CD4-positive, alpha-beta T cell treated with Interferon gamma for 1 hour (primary cell): ENCODE results near the gene CDK7.
"Not testable (repeated sequence)": the region's sequence is repeated elsewhere in the genome, so short reads cannot be mapped to it uniquely, and the experiment has no call there.

Experiments used
- DNase-seq: peaks from one replicate; pipeline ENCODE4 v3.0.0-alpha.2; 2020

Gene CDK7

DNA sequence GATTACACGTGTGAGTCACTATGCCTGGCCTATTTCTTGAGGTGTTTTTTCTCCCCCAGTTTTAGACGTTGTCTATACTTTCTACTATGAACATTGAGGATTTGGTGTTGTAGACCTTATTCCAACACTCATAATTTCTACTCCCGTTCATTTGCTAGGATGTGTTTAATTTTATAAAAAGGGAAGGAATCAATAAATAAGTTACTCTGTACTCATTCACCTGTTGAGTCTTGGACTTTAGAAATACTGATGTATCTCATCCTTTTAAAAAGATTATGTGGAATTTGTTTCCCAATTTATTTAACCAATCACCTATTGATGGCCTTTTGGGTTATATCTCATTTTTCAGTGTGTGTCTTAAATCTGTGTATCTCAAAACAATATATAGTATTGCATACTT, 3.2 kb downstream of the CDK7 start:
- no peak for DNase-seq

DNA sequence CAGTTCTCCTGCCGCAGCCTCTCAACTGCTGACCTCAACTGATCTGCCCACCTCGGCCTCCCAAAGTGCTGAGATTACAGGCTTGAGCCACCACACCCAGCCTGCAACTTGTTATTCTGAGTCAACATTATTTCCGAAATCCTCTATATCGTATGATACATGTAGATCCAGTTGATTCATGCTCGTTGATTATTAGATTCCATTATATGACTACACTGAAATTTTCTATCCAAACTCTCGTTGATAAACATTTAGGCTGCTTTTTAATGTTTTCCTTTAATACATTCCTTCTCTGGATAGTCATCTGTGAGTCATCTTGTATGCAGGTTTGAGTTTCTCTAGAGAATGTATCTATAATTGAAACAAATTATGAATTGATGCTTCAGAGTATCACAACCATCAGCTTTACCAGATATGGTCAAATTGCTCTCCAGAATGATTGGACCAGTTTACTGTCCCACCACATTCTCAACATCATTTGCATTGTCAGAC, 4.1 kb downstream of the CDK7 start:
- no peak for DNase-seq

DNA sequence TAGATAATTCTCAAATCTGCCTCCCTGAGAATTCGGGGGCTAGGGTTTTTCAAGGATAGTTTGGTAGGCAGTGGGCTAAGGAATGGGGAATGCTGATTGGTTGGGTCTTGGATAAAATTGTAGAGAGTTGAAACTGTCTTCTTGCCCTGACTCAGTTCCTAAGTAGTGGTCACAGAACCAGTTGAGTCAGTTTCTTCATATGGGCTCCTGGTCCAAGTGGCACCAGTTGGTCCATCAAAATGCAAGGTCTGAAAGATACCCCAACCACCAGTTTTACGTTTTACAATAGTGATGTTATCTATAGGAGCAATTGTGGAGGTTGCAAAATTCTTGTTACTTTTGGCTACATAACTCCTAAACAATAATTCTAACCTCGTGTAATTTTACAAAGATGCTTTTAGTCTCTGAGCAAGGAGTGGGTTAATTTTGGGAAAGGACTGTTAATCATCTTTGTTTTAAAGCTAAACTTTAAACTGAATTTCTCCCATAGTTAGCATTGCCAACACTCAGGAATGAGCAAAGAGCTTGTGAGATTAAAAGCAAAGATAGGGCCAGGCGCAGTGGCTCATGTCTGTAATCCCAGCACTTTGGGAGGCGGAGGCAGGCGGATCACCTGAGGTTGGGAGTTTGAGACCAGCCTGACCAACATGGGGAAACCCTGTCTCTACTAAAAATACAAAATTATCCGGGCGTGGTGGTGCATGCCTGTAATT, 7.7 kb downstream of the CDK7 start:
- DNase-seq: no peak

DNA sequence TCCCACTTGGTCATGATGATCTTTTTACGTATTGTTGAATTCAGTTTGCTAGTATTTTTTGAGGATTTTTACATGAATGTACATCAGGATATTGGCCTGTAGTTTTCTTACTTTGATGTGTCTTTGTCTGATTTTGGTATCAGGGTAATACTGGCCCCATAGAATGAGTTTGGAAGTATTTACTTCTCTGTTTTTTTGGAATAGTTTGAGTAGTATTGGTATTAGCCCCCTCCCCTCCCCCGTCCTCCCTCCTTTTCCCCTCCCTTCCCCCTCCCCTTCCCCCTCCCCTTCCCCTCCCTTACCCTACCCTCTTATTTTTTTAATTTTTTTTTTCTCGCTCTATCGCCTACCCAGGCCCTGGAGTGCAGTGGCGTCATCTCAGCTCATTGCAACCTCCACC, 10.3 kb downstream of the CDK7 start:
- DNase-seq: no peak

DNA sequence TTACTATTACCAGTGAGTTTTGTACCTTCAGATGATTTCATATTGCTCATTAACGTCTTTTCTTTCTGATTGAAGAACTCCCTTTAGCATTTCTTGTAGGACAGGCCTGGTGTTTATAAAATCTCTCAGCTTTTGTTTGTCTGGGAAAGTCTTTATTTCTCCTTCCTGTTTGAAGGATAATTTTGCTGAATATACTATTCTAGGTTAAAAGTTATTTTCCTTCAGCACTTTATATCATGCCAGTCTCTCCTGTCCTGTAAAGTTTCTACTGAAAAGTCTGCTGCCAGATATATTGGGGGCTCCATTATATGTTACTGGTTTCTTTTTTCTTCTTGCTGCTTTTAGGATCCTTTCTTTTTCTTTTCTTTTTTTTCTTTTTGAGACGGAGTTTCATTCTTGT, 13.3 kb downstream of the CDK7 start:
- DNase-seq: no peak

DNA sequence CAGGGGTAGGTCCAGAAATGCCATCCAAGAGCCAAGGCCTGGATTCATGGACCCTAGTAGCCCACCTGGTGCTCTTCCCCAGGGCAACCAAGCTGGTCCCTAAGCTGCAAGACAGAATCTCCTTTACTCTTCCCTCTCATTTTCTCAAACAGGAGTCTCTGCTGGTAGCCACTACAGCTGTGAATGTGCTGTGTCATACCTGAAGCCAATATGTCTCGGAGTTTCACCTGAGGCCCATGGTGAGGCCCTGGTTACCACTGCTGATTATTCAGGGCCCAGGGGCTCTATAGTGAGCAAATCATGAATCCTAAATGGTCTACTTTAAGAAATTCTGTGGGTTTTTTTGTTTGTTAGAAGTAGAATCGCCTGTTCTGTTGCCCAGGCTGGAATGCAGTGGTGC, 15.9 kb downstream of the CDK7 start:
- DNase-seq: no peak

DNA sequence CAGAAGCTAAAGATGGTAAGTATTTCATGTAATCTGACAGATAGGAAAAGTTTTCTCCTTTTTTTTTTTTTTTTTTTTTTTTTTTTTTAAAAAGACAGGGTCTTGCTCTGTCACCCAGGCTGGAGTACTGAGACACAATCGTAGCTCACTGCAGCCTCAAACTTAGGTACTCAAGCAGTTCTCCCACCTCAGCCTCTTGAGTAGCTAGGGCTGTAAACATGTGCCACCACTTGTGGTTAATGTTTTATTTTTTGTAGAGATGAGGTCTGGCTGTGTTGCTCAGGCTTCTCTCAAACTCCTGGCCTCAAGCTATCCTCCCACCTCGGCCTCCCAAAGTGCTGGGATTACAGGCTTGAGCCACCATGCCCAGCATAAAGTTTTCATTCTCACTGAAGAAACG, 17.8 kb downstream of the CDK7 start:
- no peak for DNase-seq

DNA sequence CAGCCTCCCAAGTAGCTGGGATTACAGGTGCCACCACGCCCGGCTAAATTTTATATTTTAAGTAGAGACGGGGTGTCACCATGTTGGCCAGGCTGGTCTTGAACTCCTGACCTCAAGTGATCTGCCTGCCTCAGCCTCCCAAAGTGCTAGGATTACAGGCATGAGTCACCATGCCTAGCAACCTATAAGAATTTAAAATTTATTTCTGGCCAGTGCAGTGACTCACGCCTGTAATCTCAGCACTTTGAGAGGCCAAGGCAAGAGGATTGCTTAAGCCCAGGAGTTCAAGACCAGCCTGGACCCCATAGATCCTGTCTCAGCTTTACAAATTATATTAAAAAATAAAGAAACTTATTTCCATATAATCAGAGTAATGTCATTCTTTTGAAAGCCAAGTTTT, 21.3 kb downstream of the CDK7 start:
- DNase-seq: not testable (repeated sequence)

DNA sequence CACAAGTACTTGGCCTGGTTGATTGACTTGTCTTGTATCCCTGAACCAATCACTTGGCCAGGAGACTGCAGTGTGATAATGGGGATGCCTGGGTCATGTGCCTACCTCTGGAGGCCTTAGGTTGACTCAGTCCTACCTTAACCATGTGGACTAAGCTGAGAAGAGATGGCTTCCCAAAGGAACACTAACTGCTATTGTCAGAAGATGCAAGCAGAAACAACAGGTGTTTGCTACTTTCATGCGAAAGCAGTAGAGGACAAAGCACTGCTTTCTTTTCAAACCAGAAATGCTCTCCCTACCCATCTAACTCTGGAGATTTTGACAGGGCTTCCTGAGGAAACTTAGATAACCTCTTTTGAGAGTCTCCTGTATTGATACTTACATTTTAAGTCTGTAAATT, 22.9 kb downstream of the CDK7 start:
- DNase-seq: no peak

DNA sequence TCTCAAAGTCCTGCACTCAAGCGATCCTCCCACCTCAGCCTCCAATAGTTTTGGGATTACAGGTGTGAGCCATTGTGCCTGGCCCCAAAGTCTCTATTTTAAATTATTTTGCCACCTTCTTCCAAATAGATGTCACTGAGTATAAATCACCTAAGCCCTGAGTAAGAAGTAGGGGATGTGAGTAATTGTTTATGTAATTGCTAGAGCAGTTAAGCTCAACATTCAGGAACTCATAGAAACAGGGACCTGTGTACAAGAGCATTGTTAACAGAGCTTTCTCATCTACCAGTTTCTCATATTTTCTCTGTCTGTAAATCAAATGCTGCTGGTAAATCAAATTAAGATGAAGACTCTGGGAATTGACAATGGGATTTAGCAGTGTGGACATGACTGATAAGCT, 26.3 kb downstream of the CDK7 start:
- no peak for DNase-seq

DNA sequence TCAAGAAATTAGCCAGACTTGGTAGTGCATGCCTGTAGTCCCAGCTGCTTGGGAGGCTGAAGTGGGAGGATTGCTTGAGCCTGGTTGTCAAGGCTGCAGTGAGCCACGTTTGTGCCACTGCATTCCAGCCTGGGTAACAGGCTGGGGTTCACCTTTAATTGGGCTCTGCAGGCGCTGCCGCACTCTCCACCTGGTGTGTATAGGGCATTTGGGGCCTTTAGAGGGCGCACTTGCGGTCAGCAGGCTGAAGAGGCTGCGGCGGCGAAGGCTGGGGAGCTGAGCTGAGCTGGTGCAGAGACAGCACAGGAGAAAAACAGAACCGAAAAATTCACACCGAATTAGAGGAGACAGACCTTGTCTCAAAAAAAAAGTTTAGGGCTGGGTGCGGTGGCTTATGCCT, 31.2 kb downstream of the CDK7 start:
- no peak for DNase-seq

DNA sequence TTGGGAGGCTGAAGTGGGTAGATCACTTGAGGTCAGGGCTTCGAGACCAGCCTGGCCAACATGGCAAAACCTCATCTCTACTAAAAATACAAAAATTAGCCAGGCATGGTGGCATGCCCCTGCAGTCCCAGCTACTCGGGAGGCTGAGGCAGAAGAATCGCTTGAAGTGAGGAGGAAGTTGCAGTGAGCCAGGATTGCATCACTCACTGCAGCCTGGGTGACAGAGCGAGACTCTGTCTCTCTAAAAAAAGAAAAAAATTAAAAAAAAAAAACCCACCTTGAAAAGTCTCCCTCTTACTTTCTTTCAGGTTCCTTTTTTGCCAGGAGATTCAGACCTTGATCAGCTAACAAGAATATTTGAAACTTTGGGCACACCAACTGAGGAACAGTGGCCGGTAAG, 34.2 kb downstream of the CDK7 start:
- DNase-seq: no peak

DNA sequence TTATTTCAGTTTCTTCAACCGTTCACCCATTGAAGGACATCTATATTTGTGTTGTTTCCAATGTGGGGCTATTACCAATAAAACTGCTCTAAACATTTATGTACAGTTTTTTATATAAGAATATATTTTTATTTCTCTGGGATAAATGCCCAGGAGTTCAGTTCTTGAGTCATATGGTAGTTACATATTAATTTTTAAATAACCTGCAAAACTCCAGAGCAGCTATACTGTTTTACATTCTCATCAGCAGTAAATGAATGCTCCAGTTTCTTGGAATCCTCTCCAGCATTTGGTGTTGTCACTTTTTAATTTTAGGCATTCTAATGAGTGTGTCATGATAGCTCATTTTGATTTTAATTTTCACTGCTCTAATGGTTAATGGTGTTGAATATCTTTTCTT, 36.2 kb downstream of the CDK7 start:
- no peak for DNase-seq

DNA sequence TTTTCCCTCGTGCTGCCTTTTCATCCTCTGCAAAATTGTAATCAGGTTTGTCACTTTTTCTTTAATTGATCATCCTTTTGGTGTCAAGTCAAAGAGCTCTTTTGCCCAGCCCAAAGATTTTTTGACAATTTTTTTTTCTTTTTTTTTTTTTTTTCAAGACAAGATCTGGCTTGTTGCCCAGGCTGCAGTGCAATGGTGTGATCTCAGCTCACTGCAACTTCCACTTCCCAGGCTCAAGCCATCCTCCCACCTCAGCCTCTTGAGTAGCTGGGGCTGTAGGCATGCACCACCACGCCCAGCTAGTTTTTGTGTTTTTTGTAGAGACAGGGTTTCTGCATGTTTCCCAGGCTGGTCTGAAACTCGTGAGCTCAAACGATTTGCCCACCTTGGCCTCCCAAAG, 36.7 kb downstream of the CDK7 start:
- no peak for DNase-seq

DNA sequence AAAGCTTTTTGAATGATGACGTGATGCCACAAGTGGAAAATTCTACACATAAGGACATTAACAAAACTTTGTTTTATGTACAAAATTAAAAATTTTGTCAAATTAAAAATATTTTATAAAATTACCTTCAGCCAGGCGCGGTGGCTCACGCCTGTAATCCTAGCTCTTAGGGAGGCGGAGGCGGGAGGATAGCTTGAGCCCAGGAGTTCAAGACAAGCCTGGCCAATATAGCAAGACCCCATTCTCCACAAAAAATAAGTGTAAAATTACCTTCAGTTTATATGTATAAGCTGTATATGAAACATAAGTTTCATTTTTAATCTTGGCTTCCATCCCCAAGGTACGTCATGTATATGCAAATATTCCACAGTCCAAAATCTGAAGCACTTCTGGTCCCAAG, 40.9 kb downstream of the CDK7 start:
- no peak for DNase-seq

DNA sequence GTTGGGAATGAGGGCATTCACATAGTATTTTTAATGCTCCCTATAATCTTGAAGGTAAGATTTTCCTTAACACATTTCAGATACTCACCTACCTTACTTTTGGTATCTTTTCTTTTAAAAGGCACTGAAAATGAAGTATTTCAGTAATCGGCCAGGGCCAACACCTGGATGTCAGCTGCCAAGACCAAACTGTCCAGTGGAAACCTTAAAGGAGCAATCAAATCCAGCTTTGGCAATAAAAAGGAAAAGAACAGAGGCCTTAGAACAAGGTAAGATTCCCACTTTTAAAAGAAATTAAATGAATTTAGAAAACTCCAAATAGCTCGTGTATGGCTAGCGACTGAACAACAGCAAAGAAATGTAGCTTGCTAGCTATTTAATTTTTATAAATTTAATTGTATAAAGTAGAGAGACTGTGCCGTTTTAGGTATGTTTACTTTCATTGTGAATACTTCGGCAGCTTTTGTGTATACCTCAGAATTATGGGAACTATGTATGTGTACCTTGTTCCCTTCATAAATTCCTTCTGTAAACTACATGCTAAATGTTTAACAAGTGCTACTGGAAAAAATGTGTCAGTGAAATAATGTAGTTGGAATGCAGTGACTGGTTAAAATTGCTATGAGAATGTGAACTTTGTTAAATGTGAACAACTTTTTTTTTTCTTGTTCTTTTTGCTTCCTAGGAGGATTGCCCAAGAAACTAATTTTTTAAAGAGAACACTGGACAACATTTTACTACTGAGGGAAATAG, 41.9 kb downstream of the CDK7 start:
- no peak for DNase-seq

DNA sequence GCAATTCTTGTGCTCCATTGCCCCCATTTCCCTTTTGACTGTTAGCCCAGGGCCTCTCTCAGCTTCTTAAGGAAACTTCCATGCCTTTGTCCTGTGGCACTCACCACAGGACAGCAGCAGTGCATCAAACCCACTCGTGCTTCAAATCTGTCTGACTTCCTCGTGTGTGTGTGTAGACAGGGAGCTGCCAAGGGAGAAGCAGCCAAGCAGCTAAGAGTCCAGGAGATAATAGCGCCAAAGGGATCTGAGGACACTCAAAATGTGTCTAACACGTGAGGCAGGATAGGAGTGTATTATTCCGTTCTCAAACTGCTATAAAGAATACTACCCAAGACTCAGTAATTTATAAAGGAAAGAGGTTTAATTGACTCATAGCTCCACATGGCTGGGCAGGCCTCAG, 44.8 kb downstream of the CDK7 start:
- no peak for DNase-seq

DNA sequence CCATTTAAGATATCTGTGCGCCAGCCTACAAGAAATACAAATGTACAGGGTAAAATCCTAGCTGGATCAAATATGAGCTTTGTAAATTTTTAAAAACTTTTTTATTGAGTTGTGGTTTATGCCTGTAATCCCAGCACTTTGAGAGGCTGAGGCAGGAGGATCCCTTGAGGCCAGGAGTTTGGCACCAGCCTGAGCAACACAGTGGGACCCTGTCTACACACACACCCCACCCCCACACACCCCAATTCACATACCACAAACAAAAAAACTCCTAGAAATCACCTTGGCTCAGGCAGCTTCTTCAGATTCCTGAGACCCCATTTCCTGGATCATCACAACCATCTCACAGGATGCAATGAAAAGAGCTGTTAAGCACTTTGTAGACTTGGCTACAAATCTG, 46.4 kb downstream of the CDK7 start:
- no peak for DNase-seq

DNA sequence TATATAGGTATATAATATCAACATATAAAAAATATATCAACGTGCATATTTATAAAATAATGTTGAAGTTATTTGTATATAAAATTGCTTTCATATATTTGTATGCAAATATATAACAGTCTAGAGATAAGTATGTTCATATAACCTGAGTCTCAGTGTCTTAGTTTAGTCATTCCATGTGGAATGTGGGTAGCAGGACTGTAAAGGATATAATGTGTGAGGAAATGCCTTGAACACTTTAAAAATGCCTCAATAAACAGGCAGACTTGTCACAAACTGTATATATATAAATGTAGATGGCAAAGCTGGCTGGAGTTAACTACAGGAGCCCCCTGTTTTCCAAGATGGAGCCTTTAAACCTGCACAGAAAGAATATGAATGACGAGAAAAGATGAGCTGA, 49.5 kb downstream of the CDK7 start:
- no peak for DNase-seq

DNA sequence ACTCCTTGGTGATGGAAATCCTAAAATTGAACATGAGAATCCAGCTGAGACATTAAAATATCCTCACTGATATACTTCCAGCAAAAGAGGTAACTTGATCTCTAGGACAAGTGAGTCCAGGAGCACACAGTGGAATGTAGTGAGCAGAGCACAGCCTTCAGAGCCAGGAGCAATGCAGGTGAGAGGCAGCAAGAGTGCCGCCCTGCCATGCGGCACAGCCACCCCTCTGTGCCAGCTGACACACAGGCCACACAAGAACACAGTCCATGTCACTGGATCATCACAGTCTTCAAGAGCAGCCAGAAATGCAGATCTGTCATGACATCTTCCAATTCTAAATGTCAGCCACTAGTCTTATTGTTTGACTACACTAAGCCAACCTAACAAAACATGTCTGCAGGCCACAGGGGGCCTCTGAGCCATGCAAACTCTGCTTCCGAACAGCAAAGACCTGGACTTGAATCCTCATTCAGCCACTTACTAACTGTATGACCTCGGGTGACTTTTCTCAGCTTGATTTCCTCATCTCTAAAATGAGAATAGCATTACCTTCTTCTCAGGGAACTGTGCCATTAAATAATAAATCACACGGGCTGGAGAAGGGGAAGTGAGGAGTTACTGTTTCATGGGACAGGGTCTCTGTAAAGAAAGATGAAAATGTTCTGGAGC, 50.9 kb downstream of the CDK7 start:
- DNase-seq: no peak

DNA sequence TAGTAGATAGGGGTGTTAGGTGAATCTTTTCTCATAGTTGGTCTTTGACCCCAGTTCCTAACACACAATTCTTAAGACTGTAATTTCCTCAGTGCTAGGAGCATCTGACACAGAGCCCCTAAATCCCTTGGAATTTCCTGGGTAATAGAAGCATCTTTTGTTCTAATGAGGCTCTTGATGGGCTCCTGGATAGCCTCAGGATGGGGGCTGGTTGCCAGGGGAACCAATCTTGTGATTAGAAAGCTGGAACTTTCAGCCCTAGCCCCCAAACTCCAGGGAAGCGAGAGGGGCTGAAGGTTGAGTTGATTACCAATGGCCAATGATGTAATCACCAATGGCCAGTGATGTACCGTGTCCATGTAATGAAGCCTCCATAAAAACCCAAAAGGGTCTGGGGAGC, 53.4 kb downstream of the CDK7 start:
- DNase-seq: no peak

DNA sequence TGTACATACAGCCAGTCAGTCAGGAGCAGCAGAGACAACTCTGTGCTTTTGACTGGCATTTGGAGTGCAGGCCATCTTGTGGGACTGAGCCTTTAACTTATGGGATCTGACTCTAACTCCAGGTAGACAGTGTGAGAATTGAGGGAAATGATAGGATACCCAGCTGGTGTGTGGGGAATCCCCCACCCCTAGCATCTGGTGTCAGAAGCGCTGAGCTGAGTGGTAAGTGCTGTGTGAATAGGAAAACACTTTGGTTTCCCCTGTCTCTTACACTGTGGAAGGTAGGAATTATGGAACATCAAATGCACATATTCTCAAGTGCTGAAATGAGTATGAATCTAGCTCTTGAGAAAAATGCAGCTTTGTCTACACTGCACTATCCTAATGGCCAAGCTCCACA, 54.0 kb downstream of the CDK7 start:
- no peak for DNase-seq

DNA sequence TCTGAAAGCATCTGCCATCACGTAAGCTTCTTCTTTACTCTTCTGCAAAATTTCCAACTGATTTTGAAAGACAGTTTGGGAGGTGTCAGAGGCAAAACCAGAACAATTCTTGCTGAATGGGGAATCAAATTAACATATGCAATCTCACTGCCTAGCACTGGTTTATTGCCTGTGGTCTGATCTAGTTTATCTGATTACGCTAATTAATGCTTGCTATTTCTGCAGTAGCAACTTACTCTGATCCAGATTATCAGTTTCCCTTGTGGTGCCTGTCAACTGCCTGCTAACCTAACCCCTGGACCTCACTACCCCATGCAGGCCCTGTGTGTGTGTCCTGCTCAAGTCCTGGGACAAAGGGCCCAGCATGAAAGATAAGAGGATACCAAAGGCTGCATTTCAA, 57.6 kb downstream of the CDK7 start:
- DNase-seq: no peak

DNA sequence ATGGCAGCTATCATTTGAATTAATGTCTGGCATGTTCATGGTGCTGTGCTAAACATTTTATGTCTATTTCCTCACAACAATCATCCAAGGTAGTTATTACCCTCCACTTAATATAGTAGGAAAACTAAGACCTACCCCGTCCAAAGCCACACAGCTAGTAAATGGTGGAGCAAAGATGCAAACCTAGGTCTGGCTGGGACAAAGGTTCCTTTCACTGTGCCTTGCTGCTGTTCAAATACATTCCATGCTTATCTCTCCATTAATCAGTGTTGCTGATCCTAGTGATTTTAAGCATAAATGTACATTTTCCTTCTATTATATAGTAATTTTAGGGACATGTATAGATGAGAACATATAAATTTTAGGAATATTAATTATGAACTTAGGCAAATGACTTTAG, 59.2 kb downstream of the CDK7 start:
- no peak for DNase-seq
